DMS53 treated with DMSO at 0.1 percent for 48 hours (cell line): ENCODE measurements around the gene PTPN18.
"Not testable (repeated sequence)": the region's sequence is repeated elsewhere in the genome, so short reads cannot be mapped to it uniquely, and the experiment has no call there.

Experiments
- DNase-seq: peaks from one replicate; lab custom pipeline; 2025; ENCODE audit not compliant: unreplicated experiment; lab: John Stamatoyannopoulos, UW

Gene PTPN18

DNA sequence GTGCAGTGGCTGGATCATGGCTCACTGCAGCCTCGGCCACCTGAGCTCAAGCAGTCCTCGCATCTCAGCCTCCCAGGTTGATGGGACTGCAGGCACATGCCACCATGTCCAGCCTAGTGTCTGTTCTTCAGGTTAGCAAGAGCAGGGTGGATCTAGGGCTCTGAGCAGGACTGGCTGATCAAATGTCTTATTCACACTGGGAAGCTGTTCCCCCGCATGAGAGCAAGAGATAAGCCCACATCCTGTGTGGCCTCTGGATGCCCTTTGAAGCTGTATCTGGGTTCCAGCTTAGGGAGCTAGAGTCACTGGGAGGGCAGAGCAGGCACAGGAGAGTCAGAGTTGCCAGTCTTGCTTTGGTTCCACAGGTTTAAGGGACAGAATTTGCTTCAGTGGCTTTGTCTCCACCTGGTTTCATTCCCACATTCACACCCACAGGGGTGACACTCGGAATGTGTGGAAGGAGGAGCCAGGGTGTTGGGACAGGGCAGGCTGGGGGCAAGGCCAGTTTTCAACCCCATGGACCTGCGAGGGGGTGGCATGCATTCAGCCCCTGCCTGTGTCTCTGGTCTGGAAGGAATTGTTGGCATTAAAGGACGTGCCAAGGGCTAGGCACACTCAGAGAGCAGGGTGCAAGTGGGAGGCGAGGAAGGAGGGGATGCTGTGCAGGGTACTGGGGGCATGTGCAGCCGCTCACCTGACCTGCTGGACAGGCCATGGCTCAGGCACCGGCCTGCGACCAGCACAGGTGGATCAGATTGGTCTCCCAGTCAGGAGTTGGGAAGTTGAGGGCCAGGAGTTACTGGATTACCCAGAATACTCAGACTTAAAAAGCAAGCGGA is 24.5 kb downstream of the PTPN18 start:
- no peak for DNase-seq

DNA sequence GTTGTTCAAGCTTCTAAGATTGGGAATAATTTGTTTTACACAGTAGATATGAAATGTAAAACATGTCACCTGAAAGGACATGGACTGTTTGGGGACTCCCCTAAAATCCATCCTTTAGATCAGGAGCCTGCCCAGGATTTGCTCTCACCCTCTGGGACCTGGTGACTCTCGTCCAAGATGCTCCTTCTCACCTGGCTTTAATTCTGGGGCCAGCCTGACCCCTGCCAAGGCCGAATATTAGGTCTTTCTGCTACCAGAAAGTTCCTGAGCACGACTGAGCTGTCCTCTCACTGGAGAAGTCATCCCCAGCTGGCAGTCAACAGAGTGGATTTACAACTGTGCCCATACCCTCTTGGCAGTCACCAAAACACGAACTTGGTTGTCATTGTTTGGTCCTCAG is 25.3 kb downstream of the PTPN18 start:
- no peak for DNase-seq

DNA sequence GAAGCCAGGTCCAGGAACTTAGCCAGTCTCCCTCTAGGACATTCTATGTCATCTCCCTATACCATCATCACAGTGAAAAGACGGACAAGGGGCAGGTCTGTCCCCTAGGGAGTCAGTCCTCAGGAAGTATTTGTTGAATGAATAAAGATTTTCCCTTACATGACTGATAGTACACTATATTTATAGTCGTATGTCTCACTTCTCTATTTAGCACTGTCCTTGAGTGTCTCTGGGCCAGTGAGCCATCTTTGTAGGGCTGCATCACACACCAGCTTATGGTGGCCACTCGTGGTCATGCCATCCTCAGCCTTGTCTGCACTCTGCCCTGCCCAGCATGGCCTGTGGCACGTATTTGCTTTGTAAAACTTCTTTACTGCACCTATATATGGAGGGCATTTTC is 25.8 kb downstream of the PTPN18 start:
- no peak for DNase-seq

DNA sequence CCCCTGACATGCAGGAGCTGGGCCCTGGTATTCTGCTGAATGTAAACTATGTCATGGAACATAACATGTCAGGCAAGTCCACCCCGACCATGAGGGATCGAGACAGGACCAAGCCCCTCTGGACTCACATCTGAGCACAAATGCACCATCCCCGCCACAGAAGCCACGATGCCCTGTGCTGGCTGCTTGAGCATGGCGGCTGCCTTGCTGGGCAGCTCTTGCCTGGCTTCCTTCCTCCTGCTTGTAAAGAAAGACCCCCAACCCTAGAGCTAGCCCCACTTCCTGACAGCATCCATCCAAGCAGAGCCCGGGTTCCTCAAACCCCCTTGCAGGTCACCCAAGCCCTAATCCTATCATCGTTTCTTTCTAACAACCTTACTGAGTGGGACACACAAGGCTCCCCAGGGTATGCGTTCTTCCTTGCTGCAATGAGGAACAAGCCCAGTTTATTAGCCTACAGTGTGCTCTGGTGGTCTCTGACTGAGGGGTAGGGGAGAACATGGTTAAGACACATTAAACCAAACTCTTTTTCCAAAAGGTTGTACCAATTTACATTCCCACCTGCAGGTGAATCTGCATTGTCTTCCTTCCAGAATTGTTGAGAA is 26.6 kb downstream of the PTPN18 start:
- DNase-seq: no peak

DNA sequence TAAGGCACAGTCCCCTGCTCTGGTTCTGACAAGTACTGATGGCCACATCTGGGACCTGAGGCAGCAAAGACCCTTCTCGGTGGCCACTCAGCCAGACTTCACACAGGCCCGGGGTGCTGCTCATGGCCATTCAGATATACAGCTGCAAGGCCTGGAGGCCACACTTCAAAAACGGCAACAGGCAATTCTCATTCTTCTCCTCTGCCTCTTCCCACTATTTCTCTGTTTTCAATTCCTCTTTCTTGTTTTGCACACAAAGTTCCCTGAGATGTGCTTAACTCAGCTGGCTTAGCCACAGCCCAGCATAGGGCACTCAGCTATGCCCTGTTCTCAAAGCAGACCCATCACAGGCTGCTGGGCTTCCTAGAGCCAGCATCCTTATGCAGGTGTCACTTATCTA is 29.9 kb downstream of the PTPN18 start:
- DNase-seq: no peak

DNA sequence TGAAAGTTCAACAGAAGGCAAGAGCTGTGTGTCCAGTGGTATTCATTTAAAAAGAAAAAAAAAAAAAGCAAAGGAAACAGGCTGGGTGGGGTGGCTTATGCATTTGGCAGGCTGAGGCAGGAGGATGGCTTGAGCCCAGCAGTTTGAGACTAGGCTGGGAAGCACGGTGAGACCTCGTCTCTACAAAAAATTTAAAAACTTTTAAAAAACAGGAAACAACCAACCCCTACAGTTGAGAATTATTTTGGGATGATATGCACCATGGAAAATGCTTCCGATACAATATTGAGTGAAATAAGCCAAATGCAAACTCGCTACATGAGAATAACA is 31.2 kb downstream of the PTPN18 start:
- no peak for DNase-seq

DNA sequence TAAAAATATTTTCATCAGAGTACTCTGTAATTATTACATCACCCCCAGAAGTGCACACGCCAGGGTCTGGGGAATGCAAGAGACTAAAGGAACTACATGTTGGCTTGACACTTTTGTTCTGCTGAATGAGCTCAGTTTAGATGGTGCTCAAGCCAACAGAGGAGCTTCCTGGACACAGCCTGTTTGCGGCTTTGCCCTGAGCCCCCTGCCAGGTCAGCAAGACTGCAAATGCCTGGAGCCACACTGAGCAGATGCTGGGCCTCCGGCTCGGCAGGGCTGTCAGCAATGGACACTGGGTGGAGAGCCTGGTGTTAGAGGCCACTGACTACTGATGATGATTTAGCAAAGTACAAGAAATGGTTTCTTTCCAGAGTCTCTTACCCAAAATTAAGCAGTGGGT is 31.9 kb downstream of the PTPN18 start:
- no peak for DNase-seq

DNA sequence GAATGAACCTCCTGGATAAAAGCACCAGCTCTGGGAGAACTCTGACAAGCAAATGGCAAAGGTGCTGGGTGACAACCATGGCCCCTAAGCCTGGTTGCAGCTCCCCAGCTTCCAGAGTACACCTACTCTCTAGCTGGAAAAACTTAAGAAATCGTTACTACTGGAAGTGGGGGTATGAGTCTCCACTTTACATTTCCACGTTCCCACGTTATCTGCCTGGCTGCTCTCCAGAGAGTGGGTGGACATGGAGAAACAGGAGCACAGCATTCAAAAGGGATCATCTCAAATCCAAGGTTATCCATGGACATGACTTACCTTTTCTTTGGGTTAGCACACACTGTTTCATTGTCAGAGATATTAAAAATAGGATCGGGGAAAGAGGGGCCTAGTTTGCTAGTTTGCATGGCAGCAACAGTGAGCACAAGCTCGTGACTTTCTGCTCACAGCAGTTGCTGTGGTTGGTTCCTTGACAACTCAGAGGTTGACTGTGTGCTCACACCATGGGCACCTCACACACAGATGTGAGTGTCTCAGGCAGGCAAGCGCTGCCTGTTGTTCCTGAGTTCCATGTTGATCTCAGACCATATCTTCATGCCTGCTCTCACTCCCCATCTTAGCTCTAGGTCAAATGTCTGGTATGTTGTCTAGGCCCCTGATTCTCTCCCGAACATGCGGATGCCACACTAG is 32.5 kb downstream of the PTPN18 start:
- DNase-seq: no peak

DNA sequence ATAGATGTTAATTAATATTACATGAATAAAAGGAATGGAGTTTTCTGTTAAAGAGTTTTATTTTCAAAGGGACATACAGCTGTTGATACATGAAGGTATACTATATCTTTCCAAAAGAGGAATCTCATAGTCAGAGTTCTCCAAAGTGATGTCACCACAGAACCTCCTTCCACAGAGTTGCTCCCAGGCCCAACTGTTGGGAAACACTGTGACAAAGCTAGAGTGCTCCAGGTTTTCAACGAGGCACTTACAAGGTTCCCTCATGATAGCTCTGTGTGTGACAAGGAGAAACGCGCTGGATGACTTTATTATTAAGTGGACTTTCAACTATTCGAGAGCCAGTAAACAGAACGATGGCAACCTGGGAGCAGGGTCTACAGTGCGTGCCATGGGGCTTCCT is 33.5 kb downstream of the PTPN18 start:
- no peak for DNase-seq

DNA sequence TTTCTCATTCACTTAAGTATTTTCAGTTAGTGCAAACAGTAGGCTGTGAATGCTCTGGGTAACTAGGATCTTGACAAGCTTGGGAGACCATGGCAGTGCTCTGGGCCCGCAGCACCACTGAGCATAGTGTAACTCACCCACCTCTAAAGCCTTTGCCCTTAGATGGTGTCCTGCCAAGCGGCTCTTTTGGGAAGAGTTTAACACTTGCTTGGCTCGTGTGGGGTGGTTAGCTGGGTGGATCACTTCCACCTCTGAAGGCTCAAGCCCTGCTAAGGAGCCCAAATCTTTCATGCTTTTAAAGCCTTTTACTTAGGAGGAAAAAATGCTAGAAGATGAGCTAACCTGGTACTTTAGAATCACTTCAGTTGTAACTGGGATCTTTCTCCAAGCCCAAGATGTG is 33.9 kb downstream of the PTPN18 start:
- no peak for DNase-seq

DNA sequence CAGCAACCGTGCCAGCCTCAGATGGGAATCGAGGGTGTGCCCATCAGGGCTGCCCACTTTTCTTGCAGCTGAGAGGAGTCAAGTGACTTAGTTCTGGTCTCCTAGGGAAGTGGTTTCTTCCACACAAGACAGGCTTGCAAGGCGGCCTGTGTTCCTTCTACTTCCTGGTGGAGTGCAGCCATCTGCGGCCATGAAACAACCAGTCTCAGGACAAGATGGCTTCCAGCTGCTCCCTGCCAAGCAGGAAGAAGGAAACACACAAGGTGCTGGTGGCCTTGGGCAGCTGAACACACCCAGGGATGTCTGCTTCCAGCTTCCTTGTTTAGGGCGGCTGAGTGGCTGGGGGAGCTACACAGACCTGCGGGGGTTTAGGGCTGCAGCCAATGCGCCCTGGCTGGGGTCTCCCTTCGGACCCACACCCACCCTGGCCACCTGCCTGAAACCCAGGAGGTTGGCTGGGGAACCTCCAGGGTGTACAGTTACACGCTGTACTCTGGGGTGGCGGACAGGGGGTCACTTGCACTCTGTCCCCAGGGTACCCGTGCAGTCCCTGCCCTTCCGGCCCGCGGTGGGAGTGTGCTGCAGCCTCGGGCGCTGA is 34.7 kb downstream of the PTPN18 start:
- no peak for DNase-seq

DNA sequence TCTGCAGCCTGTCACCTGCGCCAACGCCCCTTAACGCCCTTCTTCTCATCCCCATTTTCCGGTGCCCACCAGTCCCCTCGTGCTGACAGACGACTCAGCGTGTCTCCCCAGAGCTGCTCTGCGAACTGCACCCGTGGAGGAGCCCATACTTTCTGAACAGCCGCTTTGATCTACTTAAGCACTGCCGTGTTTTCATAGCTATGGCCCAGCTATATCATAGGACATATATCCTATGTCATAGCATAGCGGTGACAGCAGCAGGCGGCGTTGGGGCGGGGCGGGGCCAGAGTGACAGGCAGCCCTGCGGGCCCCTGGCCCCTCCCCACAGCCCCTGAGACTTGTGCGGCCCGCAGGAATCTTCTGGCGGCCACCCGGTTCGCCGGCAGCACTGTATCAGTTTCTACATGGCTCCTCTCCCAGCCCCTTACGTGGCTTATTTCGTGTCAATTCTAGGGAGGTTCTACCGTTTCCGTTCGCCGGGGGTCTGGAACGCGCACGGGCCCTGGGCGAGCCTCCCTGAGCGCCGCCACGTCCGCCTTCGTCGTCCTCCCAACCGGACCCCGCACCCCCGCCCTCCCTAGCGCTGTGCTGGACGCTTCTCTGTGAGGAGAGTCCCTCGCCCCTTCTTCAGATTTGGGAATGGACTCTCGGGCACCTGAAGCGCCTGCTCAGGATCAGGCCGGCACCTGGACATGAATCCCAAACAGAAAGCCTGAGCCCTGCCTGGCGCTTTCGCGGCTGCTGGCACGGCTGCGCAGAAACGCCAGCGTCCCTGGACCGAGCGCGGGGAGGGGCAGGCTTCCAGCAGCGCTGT is 35.4 kb downstream of the PTPN18 start:
- peak; percentile 25 for DNase-seq

DNA sequence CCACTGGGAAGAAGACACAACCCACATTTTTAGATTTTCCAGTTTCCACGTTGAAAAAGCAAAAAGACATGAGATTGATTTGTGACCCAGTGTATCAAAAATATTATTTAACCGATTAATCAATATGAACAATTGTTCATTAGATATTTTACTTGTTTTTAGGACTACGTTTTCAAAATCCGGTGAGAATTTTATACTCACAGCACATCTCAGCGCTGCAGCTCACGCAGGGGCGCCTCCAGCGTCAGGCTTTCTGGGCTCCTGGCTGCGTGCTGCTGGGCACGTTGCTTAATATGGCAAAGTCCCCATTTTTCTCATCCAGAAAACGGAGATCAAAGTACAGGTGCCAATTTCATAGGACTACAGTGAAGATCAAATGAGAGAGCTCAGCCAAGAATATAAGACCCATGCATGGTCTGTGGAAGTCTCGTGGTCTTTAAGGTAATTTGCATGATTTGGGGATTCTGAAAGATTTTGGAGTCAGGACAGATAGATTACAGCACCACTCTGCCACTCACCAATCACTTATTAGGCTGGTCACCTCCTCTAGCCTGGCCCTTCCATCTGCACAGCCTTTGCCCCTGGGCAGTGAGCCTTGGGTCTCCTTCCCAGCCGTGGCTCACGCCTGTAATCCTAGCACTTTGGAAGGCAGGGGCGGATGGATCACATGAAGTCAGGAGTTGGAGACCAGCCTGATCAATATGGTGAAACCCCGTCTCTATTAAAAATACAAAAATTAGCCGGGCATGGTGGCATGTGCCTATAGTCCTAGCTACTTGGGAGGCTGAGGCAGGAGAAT is 36.2 kb downstream of the PTPN18 start:
- no peak for DNase-seq

DNA sequence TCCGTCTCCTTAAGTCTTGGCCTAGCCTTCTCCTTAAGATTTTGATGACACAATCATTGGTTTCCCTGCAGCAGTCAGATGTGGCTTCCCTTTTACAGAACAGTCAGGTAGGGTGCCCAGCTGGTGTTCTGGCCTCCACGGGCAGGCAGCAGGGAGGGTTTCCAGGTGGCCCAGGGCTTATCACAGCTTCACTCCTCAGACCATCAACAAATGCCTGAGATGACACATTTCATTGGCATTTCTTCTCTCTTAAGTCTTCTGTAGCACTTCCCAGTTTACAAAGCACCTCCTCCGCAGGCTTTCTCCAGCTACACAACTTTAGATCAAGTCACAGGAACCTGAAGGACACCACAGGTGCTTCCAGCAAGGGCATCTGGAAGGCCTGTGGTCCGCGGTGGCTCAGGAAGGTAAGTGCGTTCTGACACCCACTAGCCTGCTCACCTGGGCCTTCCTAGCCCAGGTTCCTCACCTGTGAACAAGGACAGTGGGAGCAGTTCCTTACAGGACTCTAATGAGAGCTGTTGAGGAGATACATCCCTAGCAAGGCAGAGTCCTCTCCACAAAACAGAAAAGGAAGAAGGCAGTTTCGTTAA is 37.6 kb downstream of the PTPN18 start:
- no peak for DNase-seq

DNA sequence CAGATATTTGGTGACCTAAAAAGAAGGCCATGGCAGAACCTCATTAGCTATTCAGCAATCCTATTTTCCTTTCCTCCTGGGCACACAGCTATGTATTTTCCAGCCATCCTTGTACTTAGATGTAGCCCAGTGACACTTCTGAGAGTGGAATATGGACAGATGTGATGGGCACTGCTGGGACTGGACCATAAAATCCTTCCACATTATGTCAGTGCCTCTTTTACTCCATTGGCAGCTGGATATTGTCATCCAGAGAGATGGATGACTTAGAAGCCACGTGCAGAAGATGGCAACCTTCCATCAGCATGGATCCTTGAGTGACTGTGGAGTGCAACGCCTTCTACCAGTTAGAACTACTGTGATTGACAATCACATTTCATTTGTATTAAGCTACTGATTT is 50.4 kb downstream of the PTPN18 start:
- DNase-seq: not testable (repeated sequence)

DNA sequence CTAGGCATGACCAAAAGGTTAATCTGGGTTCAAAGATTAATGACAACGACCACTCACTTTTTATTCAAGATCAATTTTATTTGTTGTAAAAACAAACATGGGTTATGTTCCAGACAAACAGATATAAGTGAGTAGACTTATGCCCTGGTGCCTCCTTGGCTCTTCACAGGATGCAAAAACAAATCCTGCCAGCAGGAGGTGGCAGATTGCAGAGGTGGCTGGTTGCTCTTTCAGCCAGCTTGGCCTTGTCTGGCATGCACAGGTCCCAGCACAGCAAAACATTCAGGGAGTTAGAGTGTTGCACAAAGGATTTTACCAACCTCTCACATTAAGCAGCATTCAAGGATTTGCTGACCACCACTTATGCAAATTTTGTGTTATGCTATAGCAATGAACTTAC is 60.8 kb downstream of the PTPN18 start:
- not testable (repeated sequence) for DNase-seq

DNA sequence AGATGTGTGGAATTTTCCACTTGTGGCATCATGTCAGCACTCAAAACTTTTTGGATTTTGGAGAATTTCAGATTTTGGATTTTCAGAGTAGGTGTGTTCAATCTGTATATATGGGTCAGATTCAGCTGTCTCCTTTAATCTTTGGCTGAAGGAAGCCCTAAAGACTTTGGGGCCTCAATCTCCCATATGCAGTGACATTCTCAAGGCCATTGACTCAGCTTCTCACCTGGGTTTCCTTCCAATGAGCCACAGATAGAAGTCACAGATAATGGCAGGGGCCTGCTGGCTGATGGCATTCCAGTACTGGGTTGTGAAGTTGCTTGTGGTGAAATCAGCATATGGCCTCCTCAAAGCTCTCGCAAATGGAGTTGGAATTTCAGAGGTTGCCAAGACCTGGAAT is 63.0 kb downstream of the PTPN18 start:
- DNase-seq: not testable (repeated sequence)
